ENCODE results near the gene TOMM34.

GRCh38 chr20:44928595-44928994, 31.6 kb downstream of the TOMM34 start:
- no peak for TF ChIP-seq CTCF (IDR thresholded peaks at IDR 0.05)
- TF ChIP-seq EP300 (IDR thresholded peaks at IDR 0.05) = no peak
- no peak for TF ChIP-seq POLR2AphosphoS5 (IDR thresholded peaks at IDR 0.05)

Measured in upper lobe of left lung (tissue), 4 donors.